Measurements from ENCODE around the gene STK40. TPM values are rescaled to one million over a fixed set of nuclear protein-coding genes. Genes with fewer than 3 reads are reported as not detected.
A peak's percentile ranks its signal among the peaks of the same experiment; 100 is the strongest.

STK40 gene
- total RNA-seq, 1 experiment from 2014 or later, result 14.4 TPM

DNA sequence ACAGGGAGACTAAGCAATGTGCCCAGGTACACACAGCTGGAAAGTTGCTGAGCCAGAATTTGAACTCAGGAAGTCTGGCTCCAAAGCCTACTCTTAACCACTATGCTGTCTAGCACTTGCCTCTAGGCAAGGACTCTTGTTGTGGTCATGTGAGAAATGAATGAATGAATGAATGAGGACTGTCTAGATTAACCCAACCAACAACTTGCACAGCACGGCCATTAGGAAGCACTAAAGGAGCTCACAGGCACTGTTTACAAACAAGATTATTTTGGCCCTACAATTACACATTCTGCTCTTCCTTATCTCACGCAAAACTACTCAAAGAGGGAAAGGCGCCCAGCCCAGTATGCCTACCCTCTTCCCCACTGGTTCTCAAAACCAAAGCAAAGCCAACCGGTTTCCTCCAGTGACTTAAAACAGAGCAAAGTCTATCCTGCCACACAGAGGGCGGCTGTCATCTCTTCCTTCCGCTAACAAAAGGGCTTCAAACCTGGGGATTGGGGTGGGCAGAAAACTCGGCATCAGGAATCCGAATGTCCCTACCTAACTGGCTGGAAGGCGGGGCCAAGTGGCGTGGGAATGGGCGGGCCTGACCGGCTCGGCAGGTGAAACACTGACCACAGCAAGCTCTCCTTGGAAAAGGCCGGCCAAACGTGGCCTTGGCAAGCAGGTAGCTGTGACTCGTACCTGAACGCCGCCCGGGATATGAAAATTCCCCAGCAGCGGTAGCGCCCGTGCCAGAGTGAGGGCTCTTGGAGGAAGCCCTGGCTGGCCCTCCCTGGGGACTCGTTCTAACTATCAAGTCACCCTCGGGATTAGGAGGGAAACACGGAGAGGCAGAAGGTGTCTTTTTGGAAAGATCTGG, 948 bp downstream of the STK40 start:
- intact Hi-C loops (cut with micrococcal nuclease), result loop anchor here (5.0 kb wide), 1 partner anchor 42 kb away; no protein-coding TSS in a partner anchor
- Histone ChIP-seq H3K79me2 (ENCODE audit: low read length) (peaks cover 59% of the 10 kb centered on the region), H3K9ac (ENCODE audit: low read length) (peak overlapping the region; percentile 94), H3K9me3 (ENCODE audit: low read length) (no peaks in the 10 kb centered on the region), H3K4me1 (ENCODE audit: insufficient read depth, low read length) (peaks cover 21% of the 10 kb centered on the region), H3F3A (ENCODE audit: low read length, unreplicated experiment) (peaks cover 6% of the 10 kb centered on the region), H4K20me1 (ENCODE audit: low read length) (peaks cover 12% of the 10 kb centered on the region; the same call in 1 of the 2 replicates), H3K36me3 (ENCODE audit: low read depth, low read length) (no peaks in the 10 kb centered on the region; the same call in 1 of the 2 replicates), H3K4me2 (ENCODE audit: low read length) (peak overlapping the region; percentile 95), H3K27ac (ENCODE audit: low read length) (peak overlapping the region; percentile 84), H3K27me3 (ENCODE audit: low read length) (no peaks in the 10 kb centered on the region), H3K4me3 (ENCODE audit: low read length) (peak overlapping the region; percentile 97), H2AFZ (ENCODE audit: low read length) (peak overlapping the region; percentile 69), H3K9me2 (replicated peaks; ENCODE audit: low read length) (no peaks in the 10 kb centered on the region)
- ChIA-PET POLR2A (ENCODE audit: unreplicated experiment) (interaction anchor here (0.5 to 0.6 kb wide), 2 partner anchors 32 to 1355 kb away, joined by 4 to 20 read pairs; no protein-coding TSS in a partner anchor), CTCF (no interaction called here)
- BruUV-seq (replicated peaks), result no TSS peak
- DNase-seq (peak; percentile 79), ATAC-seq (peak; percentile 4)
- TF ChIP-seq EZH2 (IDR thresholded peaks at IDR 0.05; ENCODE audit: low read length, unreplicated experiment), result no peak
- TF ChIP-seq EZH2phosphoT487 (IDR thresholded peaks at IDR 0.05; ENCODE audit: borderline replicate concordance, low read length), result no peak
- TF ChIP-seq, protein P1, sequence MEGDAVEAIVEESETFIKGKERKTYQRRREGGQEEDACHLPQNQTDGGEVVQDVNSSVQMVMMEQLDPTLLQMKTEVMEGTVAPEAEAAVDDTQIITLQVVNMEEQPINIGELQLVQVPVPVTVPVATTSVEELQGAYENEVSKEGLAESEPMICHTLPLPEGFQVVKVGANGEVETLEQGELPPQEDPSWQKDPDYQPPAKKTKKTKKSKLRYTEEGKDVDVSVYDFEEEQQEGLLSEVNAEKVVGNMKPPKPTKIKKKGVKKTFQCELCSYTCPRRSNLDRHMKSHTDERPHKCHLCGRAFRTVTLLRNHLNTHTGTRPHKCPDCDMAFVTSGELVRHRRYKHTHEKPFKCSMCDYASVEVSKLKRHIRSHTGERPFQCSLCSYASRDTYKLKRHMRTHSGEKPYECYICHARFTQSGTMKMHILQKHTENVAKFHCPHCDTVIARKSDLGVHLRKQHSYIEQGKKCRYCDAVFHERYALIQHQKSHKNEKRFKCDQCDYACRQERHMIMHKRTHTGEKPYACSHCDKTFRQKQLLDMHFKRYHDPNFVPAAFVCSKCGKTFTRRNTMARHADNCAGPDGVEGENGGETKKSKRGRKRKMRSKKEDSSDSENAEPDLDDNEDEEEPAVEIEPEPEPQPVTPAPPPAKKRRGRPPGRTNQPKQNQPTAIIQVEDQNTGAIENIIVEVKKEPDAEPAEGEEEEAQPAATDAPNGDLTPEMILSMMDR (conservative IDR thresholded peaks at IDR 0.05; ENCODE audit: low read depth, low read length), result no peak

DNA sequence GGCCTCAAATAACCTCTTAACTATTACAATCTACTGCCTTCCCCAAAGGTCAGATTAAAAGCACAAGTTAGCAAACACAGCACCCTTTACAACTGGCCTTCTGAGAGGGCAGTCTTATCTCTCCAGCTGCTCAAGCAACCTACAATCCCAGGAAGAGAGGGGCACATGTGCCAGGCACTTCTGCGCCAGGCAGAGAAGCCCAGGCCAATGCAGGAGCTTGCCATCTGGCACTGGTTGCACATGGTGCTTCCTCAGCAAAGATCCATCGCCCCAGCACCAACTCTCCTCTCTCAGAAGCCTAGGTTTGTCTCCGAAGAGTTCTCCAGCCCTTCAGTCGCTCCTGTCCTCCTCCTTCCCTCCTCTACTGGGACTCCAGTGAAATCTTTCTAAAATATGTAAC, 2.5 kb downstream of the STK40 start:
- H4K20me1 ChIP-seq (ENCODE audit: low read length), result peaks cover 12% of the 10 kb centered on the region; the same call in 1 of the 2 replicates
- no peaks in the 10 kb centered on the region for H3K9me2 ChIP-seq (replicated peaks; ENCODE audit: low read length)
- TF ChIP-seq, protein P1 (conservative IDR thresholded peaks at IDR 0.05; ENCODE audit: low read depth, low read length), result no peak
- no peak for TF ChIP-seq EZH2phosphoT487 (IDR thresholded peaks at IDR 0.05; ENCODE audit: borderline replicate concordance, low read length)
- TF ChIP-seq EZH2 (IDR thresholded peaks at IDR 0.05; ENCODE audit: low read length, unreplicated experiment), result no peak
- intact Hi-C loops (cut with micrococcal nuclease), result no loop called here
- ChIA-PET POLR2A (ENCODE audit: unreplicated experiment) (no interaction called here), CTCF (no interaction called here)
- H3K27me3 ChIP-seq (ENCODE audit: low read length), result no peaks in the 10 kb centered on the region
- DNase-seq, result no peak
- H2AFZ ChIP-seq (ENCODE audit: low read length), result no peak overlapping the region
- peaks cover 6% of the 10 kb centered on the region for H3F3A ChIP-seq (ENCODE audit: low read length, unreplicated experiment)
- no peak overlapping the region for H3K9ac ChIP-seq (ENCODE audit: low read length)
- no peak overlapping the region for H3K4me3 ChIP-seq (ENCODE audit: low read length)
- no peak for ATAC-seq
- H3K27ac ChIP-seq (ENCODE audit: low read length), result no peak overlapping the region
- H3K9me3 ChIP-seq (ENCODE audit: low read length), result no peaks in the 10 kb centered on the region
- no peaks in the 10 kb centered on the region; the same call in 1 of the 2 replicates for H3K36me3 ChIP-seq (ENCODE audit: low read depth, low read length)
- H3K4me2 ChIP-seq (ENCODE audit: low read length), result no peak overlapping the region
- no TSS peak for BruUV-seq (replicated peaks)
- peaks cover 21% of the 10 kb centered on the region for H3K4me1 ChIP-seq (ENCODE audit: insufficient read depth, low read length)
- peaks cover 73% of the 10 kb centered on the region for H3K79me2 ChIP-seq (ENCODE audit: low read length)

DNA sequence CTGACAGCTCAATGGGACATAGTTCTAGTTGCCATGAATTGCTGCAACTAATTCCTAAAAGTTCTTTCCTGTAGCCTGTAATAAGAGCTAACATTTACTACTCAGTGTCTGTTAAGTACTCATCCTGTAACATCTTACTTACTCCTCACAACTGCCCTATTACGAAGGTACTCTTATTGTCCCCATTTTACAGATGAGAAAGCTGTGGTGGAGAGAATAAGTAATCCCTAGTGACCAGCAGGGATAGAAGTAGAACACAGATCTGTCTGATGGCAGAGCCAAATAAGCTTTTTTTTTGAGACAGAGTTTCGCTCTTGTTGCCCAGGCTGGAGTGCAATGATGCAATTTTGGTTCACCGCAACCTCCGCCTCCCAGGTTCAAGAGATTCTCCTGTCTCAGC, 3.1 kb downstream of the STK40 start:
- Histone ChIP-seq H3K79me2 (ENCODE audit: low read length) (peaks cover 79% of the 10 kb centered on the region), H3K9me2 (replicated peaks; ENCODE audit: low read length) (no peaks in the 10 kb centered on the region), H3K9me3 (ENCODE audit: low read length) (no peaks in the 10 kb centered on the region), H2AFZ (ENCODE audit: low read length) (no peak overlapping the region), H3K27ac (ENCODE audit: low read length) (no peak overlapping the region), H4K20me1 (ENCODE audit: low read length) (peaks cover 12% of the 10 kb centered on the region; the same call in 1 of the 2 replicates), H3K9ac (ENCODE audit: low read length) (no peak overlapping the region), H3K4me1 (ENCODE audit: insufficient read depth, low read length) (peaks cover 18% of the 10 kb centered on the region), H3K27me3 (ENCODE audit: low read length) (no peaks in the 10 kb centered on the region), H3K4me3 (ENCODE audit: low read length) (no peak overlapping the region), H3K36me3 (ENCODE audit: low read depth, low read length) (peaks cover 5% of the 10 kb centered on the region; the same call in 1 of the 2 replicates), H3F3A (ENCODE audit: low read length, unreplicated experiment) (peaks cover 6% of the 10 kb centered on the region), H3K4me2 (ENCODE audit: low read length) (no peak overlapping the region)
- intact Hi-C loops (cut with micrococcal nuclease), result no loop called here
- no peak for TF ChIP-seq EZH2phosphoT487 (IDR thresholded peaks at IDR 0.05; ENCODE audit: borderline replicate concordance, low read length)
- TF ChIP-seq, protein P1 (conservative IDR thresholded peaks at IDR 0.05; ENCODE audit: low read depth, low read length), result no peak
- no peak for TF ChIP-seq EZH2 (IDR thresholded peaks at IDR 0.05; ENCODE audit: low read length, unreplicated experiment)
- ChIA-PET POLR2A (ENCODE audit: unreplicated experiment) (no interaction called here), CTCF (no interaction called here)
- DNase-seq (no peak), ATAC-seq (no peak)
- no TSS peak for BruUV-seq (replicated peaks)

All from PC-3 (cell line).